ENCODE results near the gene ADAP1.
"Not testable (repeated sequence)": the region's sequence is repeated elsewhere in the genome, so short reads cannot be mapped to it uniquely, and the experiment has no call there.

ADAP1 gene

GRCh38 chr7:908591-909357 is 45.7 kb downstream of the ADAP1 start:
- not testable (repeated sequence) for DNase-seq (ENCODE audit: low read depth)

DNA sequence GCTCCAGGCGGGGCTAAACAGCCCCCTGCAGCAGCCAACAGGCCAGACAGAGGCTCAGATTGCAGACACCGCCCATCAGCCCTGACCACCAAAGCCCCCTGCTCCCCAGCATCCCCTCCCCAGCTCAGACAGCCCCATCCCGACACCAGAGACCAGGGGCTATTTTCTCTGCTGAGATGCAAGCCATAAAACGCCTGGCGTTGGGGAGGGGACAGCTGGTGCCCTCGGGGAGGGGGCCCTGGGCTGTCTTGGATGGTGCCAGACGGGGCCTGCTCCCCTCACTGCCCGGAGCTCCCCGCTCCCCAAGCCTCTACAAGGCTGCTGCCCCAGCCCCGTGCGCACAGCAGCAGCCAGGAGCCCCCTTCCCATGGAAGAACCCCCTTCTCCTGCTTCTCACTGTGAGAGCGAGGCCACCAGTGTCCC is 46.3 kb downstream of the ADAP1 start:
- no peak for DNase-seq (ENCODE audit: low read depth)

DNA sequence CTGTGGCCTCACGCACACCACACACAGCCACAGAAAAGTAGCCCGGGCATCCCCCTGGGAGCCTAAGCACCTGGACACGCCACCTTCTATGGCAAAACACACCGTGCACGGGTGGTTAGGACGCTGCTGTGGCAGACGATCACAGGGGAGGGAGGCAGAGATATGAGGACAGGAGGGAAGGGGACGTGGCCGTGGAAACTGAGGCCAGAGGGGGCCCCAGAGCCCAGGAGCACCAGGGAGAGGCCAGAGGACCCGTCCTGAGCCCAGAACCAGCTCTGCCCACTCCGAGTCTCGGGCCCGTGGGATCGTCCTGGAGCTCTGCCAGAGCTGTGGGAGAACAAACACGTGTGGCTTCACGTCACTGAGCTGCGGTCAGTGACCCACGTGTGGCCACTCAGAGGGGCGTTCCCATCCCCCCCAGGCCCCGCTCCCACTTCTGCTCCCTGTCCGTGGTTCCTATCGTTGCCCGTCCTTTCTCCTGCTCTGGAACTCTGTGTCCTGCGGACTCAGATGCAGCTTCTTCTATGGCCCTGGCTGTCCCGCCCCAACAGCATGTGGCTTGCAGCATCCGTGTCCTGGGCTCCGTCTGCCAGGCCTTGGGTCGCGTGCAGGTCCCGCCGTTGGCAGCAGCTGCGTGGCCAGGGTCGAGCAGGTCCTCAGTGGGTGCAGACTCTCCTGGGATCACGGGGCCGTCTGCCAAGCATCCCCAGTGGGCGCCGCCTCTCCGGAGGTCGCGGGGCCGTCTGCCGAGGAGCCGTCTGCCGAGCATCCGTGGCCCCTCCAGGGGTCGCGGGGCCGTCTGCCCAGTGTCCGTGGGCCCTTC is 47.1 kb downstream of the ADAP1 start:
- no peak for DNase-seq (ENCODE audit: low read depth)

GRCh38 chr7:906776-907157 is 47.7 kb downstream of the ADAP1 start:
- no peak for DNase-seq (ENCODE audit: low read depth)

GRCh38 chr7:904847-905246 is 49.6 kb downstream of the ADAP1 start:
- DNase-seq (ENCODE audit: low read depth) = no peak

- DNase-seq (ENCODE audit: low read depth) = no peak
These were observed 50.3 kb downstream of the ADAP1 start for GRCh38 chr7:903921-904755.

- no peak for DNase-seq (ENCODE audit: low read depth)
These were observed 51.5 kb downstream of the ADAP1 start for GRCh38 chr7:902996-903395.

DNA sequence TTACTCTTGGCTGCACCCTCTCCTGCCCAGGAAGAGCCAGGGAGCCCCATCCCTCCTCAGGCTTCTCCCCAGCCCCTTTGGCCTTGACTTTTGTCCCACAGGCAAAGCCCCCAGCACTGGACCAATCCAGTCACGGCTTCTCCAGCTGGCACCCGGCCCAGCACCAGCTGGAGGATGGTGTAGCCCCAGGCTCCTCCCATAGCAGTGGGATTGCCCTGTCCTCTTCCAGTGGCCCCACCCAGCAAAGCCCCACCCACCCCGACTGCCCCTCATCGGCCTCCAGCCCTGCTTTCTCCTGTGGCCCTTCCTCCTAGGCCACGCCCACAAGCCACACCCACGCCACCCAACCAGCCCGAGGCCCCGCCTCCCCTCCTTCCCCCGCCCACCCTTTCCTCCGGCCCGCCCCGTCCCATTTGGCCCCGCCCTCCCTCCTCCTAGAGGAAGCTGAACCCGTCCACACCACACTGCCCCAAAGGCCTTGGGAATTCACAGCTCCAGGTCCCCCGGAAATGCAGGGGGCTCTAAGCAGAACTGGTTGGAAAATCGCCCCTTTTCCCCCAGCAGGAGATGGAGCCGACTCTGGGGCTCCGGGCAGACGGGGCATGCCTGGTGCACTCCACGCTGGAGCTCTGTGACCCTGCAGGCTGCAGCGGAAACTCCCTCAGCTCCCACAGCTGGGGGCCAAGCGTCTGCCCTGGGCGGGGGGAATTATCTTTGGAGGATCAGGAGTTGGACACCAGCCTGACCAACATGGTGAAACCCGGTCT is 52.9 kb downstream of the ADAP1 start:
- no peak for DNase-seq (ENCODE audit: low read depth)

- no peak for DNase-seq (ENCODE audit: low read depth)
These were observed 53.5 kb downstream of the ADAP1 start for GRCh38 chr7:901041-901387.

DNA sequence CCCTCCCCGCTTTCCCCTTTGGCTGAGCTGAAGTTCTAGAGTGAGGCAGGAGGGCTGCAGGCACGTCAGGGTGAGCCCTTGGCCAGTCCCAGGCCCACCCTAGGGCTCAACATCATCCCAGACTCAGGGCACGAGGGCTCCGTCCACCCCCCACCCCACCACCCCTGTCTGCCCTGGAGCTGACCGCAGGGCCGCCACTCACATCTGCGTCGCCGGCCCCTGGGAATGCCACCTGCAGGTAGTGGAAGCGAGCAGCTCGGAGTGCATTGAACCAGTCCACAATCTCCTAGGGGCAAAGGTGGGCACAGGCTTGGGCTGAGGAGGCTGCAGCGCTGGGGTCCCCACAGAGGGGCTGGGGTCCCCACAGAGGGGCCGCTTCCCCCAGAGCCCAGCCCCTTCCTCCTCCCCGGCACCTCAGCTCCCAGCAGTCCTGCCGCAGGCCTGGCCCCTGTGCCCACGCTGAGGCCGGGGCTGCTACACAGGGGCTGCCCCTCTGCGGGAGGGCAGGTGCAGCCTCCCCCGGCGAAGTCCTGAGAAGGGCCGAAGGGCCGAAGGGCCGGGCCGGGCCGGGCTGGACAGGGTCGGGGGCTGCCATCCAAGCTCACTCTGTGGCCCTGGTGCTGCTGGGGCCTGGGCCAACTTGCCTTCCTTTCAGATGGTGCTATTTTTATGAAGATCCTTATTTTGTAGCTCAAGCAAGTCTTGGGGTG is 54.0 kb downstream of the ADAP1 start:
- DNase-seq (ENCODE audit: low read depth) = no peak

DNA sequence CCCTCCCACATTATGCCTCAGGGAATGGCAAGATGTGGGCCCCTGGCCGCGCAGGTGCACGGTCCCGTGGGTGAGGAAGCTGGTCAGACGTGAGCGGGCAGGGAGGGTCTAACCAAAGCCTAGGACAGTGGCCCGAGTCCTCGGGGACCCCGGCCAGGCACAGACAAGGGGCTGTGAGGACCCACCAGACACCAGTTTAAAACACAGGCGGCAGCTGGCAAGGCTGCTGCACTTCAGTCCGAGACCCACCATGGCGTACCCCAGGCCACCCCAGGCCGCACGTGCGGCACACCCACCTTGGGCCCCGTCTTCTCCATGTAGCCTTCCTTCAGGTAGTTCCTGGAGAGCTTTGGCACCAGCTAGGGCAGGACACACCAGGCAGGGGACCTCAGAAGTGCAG is 54.7 kb downstream of the ADAP1 start:
- no peak for DNase-seq (ENCODE audit: low read depth)

- no peak for DNase-seq (ENCODE audit: low read depth)
These were observed 55.4 kb downstream of the ADAP1 start for GRCh38 chr7:898855-899681.

GRCh38 chr7:898460-898854 is 56.0 kb downstream of the ADAP1 start:
- DNase-seq (ENCODE audit: low read depth) = no peak

- DNase-seq (ENCODE audit: low read depth) = no peak
These were observed 56.6 kb downstream of the ADAP1 start for GRCh38 chr7:897771-898376.

DNA sequence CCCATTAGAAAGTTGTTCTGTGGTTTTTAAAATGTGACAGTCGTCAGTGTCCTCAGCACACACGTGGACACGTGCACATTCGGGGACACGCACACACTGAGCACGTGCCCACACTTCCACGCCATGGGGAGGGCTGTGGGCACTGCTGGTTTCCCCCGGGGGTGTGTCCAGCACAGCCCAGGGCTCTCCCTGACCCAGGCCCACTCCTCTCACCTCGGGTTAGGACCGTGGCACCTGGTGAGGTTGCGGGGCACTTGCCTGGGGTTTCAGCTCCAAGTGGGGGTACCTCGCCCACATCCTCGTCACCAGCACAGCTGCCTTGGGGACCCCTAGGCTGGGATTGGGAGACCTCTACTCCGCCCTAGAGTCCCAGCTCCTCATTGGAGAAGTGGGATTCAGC is 57.4 kb downstream of the ADAP1 start:
- no peak for DNase-seq (ENCODE audit: low read depth)

GRCh38 chr7:896346-897075 is 58.0 kb downstream of the ADAP1 start:
- DNase-seq (ENCODE audit: low read depth) = no peak

GRCh38 chr7:895451-896052 is 58.9 kb downstream of the ADAP1 start:
- no peak for DNase-seq (ENCODE audit: low read depth)

DNA sequence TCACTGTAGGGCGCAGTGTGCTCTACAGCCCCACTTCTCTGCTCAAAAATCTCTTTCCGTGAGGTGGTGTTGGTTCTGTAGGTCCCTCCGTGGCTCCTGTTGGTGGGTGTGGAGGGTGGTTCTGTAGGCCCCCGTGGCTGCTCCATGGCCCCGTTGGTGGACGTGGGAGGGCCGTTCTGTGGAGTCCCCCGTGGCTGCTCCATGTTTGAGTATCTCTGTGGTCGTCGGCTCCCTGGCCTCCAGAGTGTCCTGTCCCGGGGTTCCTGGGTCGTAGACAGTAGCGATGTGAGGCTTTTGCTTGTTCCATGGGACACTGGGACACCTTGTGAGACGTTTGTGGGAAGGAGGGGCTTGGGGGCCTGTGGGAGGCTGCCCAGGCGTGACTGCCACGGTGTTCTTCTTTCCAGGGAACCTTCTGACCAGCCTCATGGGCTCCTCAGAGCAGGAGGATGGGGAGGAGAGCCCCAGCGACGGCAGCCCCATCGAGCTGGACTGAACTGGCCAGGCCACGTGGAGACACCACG is 59.5 kb downstream of the ADAP1 start:
- DNase-seq (ENCODE audit: low read depth) = no peak
